Activated gamma-delta T cell treated with anti-CD3 and anti-CD28 coated beads, Interleukin-2, amount 50 U/mL, for 16 hours (primary cell): ENCODE data around the gene SLC15A4.

Experiments
- DNase-seq: peaks from one replicate; pipeline ENCODE4 v3.0.0-alpha.2; 2020; ENCODE audit warnings: low read depth

Gene SLC15A4

GRCh38 chr12:128794661-128795529, 28.9 kb downstream of the SLC15A4 start:
- no peak for DNase-seq

DNA sequence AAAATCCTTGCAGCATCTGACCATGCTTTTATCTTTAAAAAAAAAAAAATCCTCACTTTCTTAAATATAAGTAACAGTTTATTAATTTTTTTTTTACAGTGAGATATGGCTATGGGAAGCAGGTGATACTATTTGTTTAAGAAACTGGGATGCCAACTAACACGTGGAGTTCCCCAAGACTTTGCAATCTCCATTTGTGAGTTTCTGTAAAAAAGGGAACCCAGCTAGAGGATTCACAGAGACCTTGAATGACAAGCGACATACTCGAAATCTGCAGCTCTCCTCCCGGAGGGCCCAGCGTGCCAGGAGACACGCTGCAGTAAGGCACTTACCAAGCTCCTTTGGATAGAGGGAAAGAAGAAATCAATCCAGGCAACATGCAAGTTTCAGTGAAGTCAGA, 30.1 kb downstream of the SLC15A4 start:
- DNase-seq, result no peak

- no peak for DNase-seq
These were observed 30.9 kb downstream of the SLC15A4 start for GRCh38 chr12:128792881-128793280.

DNA sequence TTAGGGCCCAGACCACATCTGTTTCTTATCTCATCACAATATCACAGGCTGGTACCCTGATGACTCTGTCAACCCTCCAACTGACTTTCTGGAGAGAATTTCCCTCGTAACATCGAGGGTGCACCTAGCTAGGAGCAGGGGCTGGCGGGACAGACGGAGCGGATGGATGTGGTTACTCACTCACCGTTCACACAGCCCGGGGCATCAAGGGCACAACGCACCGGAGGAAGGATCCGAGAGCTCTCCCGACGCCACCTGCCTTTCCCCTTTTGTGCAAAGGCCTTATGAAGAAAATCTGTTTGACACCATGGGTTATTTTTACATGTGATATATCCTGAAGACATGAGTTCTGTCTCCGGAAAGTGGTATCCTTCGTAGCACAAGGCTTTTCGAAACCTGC, 31.4 kb downstream of the SLC15A4 start:
- no peak for DNase-seq

DNA sequence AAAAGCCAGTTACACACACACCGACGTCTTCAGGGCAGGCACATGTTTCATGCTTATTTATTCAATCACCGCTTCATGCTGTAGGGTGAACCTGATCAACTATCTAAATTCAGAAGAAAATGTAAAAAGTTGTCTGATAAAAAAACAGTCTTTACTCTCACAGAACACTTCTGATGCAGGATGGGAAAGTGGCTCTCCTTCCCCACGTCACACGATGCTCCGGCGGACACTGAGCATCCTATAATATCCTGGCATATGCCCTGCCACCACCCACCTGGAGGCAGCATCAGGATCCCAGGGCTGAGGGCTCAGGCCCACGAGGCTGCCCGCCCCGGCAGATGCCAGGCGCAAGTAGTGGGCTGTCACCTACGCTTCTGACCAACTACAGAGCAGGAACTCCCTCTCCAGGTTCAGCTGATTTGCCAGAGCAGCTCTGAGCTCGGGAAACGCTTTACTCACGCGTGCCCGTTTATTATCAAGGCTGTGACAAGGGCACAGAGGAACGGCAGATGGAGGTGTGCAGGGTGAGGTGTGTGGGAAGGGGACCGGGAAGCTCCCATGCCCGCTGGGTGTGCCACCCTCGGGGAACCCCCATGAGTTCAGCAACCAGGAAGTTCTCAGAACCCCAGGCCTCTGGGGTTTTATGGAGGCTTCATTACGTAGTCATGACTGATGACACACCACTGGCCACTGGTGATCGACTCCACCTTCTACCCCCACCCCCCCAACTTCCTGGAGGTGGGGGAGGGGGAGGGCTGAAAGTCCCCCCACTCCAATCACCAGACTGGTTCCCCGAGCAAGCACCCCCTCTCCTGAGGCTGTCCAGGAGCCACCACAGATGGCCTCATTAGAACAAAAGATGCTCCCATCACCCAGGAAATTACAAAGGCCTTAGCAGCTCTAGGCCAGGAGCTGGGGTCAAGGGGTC, 32.1 kb downstream of the SLC15A4 start:
- DNase-seq, result no peak

GRCh38 chr12:128790653-128791373, 32.9 kb downstream of the SLC15A4 start:
- no peak for DNase-seq

DNA sequence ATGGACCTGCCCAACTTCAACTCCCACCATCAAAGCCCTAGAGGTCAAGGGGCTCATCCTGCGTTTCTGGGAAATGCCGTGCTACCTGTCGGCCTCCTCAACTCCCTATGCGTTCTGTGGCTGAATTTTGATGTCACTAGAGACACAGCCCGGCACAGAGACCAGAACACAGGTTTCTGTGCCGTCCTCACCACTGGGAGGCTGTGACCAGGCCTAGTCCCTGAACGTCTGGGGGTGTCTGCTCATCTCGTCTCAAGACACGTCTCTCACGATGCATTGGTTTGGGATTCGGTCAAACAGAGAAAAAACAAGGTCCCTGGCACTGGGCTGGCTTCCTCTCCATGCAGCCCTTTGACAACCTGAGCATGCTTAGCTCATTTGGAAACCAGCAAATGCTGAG, 33.5 kb downstream of the SLC15A4 start:
- no peak for DNase-seq

- DNase-seq, result no peak
These were observed 34.3 kb downstream of the SLC15A4 start for GRCh38 chr12:128789356-128789929.

DNA sequence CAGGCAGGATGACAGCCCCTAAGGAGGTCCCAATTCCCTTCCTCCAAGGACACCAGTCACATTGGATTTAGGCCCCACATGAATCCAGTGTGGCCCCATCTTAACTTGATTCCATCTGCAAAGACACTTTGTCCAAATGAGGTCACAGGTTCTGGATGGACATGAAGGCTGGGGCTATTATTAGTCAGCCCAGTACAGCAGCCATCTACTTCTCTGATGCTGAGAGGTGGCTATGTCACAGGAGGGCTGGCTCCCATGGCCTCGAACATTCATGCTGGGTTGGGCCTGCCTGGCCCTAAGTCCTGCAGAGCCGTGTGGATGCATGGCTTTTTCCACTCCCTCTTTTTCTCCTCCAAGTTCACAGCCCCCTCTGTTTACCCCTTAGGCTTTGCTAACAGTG, 35.9 kb downstream of the SLC15A4 start:
- DNase-seq, result no peak

GRCh38 chr12:128786741-128787391, 36.9 kb downstream of the SLC15A4 start:
- DNase-seq, result no peak

DNA sequence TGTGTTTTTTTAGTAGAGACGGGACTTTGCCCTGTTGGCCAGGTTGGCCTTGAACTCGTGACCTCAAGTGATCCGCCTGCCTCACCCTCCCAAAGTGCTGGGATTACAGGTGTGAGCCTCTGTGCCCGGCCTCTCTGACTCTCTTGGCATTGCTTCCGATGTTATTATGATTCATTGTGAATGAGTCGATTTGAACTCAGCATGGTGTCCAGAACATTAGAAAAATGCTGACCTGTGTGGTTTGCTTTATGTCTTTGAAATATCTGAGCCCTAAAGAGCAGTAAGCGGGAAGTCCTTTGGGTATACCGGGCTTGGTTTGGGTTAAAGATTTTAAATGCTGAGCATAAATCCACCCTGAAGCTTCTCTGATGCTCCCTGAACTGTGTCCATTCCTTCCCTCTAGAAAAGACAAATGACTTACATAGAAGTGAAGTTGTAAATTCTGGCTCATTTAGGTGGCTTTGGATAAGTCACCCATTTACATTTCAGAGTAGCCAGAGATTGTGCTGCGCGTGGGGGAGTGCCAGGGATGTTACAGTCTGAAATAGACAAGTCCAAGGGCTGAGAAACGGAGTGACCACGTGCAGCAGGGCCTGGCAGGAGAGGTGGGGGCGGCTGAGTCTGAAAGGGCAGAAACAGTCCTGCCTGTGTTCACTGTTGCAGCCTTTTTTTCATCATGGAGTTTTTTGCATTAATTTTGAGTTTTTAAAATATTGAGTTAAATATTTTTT, 39.6 kb downstream of the SLC15A4 start:
- no peak for DNase-seq

- no peak for DNase-seq
These were observed 40.6 kb downstream of the SLC15A4 start for GRCh38 chr12:128783129-128783574.

- no peak for DNase-seq
These were observed 43.9 kb downstream of the SLC15A4 start for GRCh38 chr12:128779901-128780300.

GRCh38 chr12:128772249-128772648, 51.5 kb downstream of the SLC15A4 start:
- no peak for DNase-seq

DNA sequence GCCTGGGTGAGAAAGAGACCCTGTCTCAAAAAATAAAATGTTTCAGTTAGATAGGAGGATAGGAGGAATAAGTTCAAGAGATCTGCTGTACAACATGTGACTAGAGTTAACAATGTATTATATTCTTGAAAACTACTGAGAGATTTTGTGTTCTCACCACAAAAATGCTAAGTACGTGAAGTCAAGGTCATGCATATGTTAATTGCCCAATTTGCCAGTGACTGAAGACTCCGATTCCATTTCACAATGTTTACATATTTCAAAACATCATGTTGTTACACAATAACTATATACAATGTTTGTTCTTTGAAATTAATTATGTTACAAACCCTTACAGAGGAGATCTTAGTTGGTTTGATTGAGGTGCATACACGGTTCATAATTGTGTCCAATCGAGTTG, 52.1 kb downstream of the SLC15A4 start:
- DNase-seq, result no peak

GRCh38 chr12:128767518-128767917, 56.2 kb downstream of the SLC15A4 start:
- no peak for DNase-seq

DNA sequence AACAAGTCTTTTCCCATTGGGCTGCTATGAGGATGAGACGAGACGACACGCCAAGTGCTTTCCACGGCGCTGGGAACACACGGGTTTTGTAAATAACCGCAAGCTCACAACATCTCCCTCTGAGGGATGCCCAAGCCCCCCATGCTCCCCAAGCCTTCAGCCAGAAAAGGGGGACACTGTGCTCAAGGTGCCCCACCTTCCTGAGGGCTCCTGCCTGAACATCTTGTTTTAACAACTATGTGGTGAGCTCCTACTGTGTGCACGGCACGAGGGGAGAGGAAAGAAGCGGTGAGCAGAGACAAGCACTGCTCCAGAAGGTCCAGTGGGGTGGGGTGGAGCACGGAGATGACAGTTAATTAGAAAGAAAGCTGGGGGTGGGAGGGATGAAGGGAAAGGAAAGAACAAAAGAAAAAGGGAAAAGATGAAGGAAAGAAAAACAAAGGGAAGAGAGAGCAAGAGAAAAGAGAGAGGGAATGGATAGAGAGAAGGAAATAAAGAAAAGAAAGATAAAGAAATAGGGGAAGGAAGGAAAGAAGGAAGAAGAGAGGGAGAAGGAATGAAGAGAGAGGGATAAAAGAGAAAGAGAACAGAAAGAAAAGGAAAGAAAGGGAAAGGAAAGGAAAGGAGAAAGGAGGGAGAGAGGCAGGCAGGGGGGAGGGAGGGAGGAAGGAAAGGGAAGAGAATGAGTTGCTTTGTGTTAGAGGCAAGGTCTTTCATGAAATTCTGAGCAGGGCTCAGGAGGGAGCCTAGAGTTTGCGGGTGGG, 56.8 kb downstream of the SLC15A4 start:
- DNase-seq, result no peak

- DNase-seq, result no peak
These were observed 60.4 kb downstream of the SLC15A4 start for GRCh38 chr12:128763395-128763794.

DNA sequence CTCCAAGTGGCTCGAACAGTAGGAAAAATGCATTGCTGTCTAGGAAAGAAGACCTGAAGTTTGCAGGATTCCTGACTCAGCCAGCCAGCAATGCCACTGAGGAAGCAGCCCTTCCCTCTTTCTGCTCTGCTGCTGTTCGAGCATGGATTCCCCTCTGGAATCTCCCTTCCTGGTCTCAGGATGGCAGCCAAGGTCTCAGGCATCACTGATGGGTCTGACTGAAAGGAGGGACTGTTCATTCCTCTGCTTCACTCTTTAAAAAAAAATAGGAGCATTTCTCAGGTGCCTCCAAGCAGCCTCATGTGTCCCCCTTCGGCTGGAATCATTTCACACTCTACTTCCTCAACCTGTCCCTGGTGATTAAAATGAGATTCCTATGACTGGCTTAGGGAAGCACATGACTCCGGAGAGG, 62.4 kb downstream of the SLC15A4 start:
- DNase-seq, result no peak

GRCh38 chr12:128755566-128755965, 68.2 kb downstream of the SLC15A4 start:
- no peak for DNase-seq
